KMS-11 (cell line): Measurements from ENCODE around the gene YBEY.

Experiments used
- H2AFZ ChIP-seq: fragments of 200-600 bp; sonication (generic); 2 replicates; pipeline ENCODE4 v1.6.1; 2016; ENCODE audit warnings: antibody characterized with exemption, mixed run types, low read depth
- H3K27ac ChIP-seq: fragments of 200-600 bp; sonication (generic); 2 replicates; pipeline ENCODE4 v1.6.1; 2016; ENCODE audit warnings: mild to moderate bottlenecking, mixed run types
- H3K27me3 ChIP-seq: fragments of 200-600 bp; sonication (generic); 2 replicates; pipeline ENCODE4 v1.6.1; 2017; ENCODE audit warnings: mild to moderate bottlenecking, low read depth, mixed run types, moderate library complexity; ENCODE audit not compliant: insufficient read depth
- H3K36me3 ChIP-seq: fragments of 200-600 bp; sonication (generic); 2 replicates; pipeline ENCODE4 v1.6.1; 2017; ENCODE audit warnings: mild to moderate bottlenecking, mixed run types; ENCODE audit not compliant: insufficient read depth
- H3K4me1 ChIP-seq: fragments of 200-600 bp; sonication (generic); 2 replicates; pipeline ENCODE4 v1.6.1; 2016; ENCODE audit warnings: mild to moderate bottlenecking, low read depth, mixed run types; ENCODE audit not compliant: poor library complexity, severe bottlenecking
- H3K4me2 ChIP-seq: fragments of 200-600 bp; sonication (generic); 2 replicates; pipeline ENCODE4 v1.7.0; 2016; ENCODE audit warnings: mild to moderate bottlenecking, mixed run types
- H3K4me3 ChIP-seq: fragments of 200-600 bp; sonication (generic); IDR thresholded peaks from 2 replicates; pipeline ENCODE4 v1.6.1; 2017; ENCODE audit warnings: low read depth, low read length, mixed read lengths; ENCODE audit not compliant: insufficient read depth
- H3K79me2 ChIP-seq: fragments of 200-600 bp; sonication (generic); 2 replicates; pipeline ENCODE4 v1.6.1; 2016; ENCODE audit warnings: low read depth, mixed run types; ENCODE audit not compliant: insufficient read depth
- H3K9ac ChIP-seq: fragments of 200-600 bp; sonication (generic); 2 replicates; pipeline ENCODE4 v1.6.1; 2016; ENCODE audit warnings: mild to moderate bottlenecking, mixed run types
- H4K20me1 ChIP-seq: fragments of 200-600 bp; sonication (generic); 2 replicates; pipeline ENCODE4 v1.6.1; 2016; ENCODE audit warnings: mild to moderate bottlenecking, mixed run types; ENCODE audit not compliant: insufficient read depth
- CTCF ChIP-seq: fragments of 200-600 bp; sonication (generic); conservative IDR thresholded peaks from 2 replicates; pipeline ENCODE4 v1.6.1; 2017; ENCODE audit warnings: low read depth, mild to moderate bottlenecking, antibody characterized with exemption, low read length, moderate library complexity, mixed read lengths

The YBEY gene

GRCh38 chr21:46264690-46265144, 21.4 kb upstream of the YBEY start:
- Histone ChIP-seq H2AFZ (no peak overlapping the region), H3K4me1 (no peaks in the 10 kb centered on the region), H3K27me3 (no peaks in the 10 kb centered on the region), H4K20me1 (no peaks in the 10 kb centered on the region), H3K36me3 (peaks cover 9% of the 10 kb centered on the region; the same call in 1 of the 2 replicates), H3K27ac (no peak overlapping the region), H3K4me2 (no peak overlapping the region), H3K9ac (no peak overlapping the region), H3K79me2 (no peaks in the 10 kb centered on the region), H3K4me3 (no peak overlapping the region)
- TF ChIP-seq CTCF: no peak

GRCh38 chr21:46265736-46266525, 20.2 kb upstream of the YBEY start:
- Histone ChIP-seq H3K4me1 (no peaks in the 10 kb centered on the region), H2AFZ (no peak overlapping the region), H3K79me2 (no peaks in the 10 kb centered on the region), H3K4me3 (no peak overlapping the region), H3K4me2 (no peak overlapping the region), H4K20me1 (no peaks in the 10 kb centered on the region), H3K9ac (no peak overlapping the region), H3K27me3 (no peaks in the 10 kb centered on the region), H3K27ac (no peak overlapping the region), H3K36me3 (0 out of 2 replicates have a peak, but pooled peaks cover 6% of the 10 kb centered on the region)
- no peak for TF ChIP-seq CTCF

- Histone ChIP-seq H3K27ac (no peak overlapping the region), H3K36me3 (peaks cover 11% of the 10 kb centered on the region; the same call in 1 of the 2 replicates), H4K20me1 (no peaks in the 10 kb centered on the region), H2AFZ (no peak overlapping the region), H3K79me2 (no peaks in the 10 kb centered on the region), H3K4me1 (no peaks in the 10 kb centered on the region), H3K4me2 (no peak overlapping the region), H3K27me3 (no peaks in the 10 kb centered on the region), H3K4me3 (no peak overlapping the region), H3K9ac (no peak overlapping the region)
- TF ChIP-seq CTCF: no peak
Observed at GRCh38 chr21:46266946-46267345, 19.2 kb upstream of the YBEY start.

GRCh38 chr21:46268371-46268770, 17.8 kb upstream of the YBEY start:
- Histone ChIP-seq H3K79me2 (no peaks in the 10 kb centered on the region), H3K36me3 (peaks cover 9% of the 10 kb centered on the region; the same call in 1 of the 2 replicates), H3K9ac (no peak overlapping the region), H3K4me1 (no peaks in the 10 kb centered on the region), H4K20me1 (no peaks in the 10 kb centered on the region), H3K4me3 (no peak overlapping the region), H3K27ac (no peak overlapping the region), H3K27me3 (no peaks in the 10 kb centered on the region), H3K4me2 (no peak overlapping the region), H2AFZ (no peak overlapping the region)
- no peak for TF ChIP-seq CTCF
